ENCODE measurements around the gene CROCC2.

The CROCC2 gene

GRCh38 chr2:240990266-240990529 lies 84.1 kb downstream of the CROCC2 start:
- no peaks in the 10 kb centered on the region for H3K9me3 Mint-ChIP-seq
- no peak for DNase-seq
- H3K4me3 Mint-ChIP-seq = no peak overlapping the region
- no peak for TF ChIP-seq CTCF (IDR thresholded peaks at IDR 0.05)
- no peaks in the 10 kb centered on the region for H3K36me3 Mint-ChIP-seq (ENCODE audit: low read depth)
- H3K27ac Mint-ChIP-seq = no peak overlapping the region
- H3K27me3 Mint-ChIP-seq (ENCODE audit: low read depth, poor library complexity) = peaks cover 13% of the 10 kb centered on the region
- H3K4me1 Mint-ChIP-seq = peaks cover 54% of the 10 kb centered on the region

DNA sequence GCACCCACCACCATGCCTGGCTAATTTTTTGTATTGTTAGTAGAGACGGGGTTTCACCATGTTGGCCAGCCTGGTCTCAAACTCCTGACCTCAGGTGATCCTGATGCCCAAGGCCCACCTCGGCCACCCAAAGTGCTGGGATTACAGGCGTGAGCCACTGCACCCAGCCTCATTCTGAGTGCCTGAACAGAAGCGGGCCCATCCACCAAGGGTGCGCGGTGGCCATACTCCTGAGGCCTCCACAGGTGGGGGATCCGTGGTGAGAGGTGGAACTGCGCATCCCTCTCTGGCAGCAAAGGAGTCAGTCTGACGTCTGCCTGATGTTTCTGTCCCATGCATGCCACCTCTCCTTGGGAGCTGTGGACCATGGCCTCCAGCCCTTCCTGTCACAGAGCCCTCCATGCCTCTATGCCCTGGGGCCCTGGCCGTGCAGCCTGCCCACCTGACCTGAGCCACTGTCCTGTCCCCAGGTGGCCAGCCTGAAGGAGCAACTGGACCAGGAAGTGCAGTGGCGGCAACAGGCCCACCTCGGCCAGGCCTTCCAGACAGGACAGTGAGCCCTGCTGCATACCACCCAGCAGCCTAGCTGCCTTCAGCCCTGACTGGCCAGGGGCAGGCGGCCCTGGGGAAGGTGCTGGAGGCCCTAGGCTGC lies 84.7 kb downstream of the CROCC2 start:
- Mint-ChIP-seq H3K9me3 (no peaks in the 10 kb centered on the region), H3K4me1 (peaks cover 57% of the 10 kb centered on the region), H3K27me3 (ENCODE audit: low read depth, poor library complexity) (peaks cover 8% of the 10 kb centered on the region), H3K36me3 (ENCODE audit: low read depth) (no peaks in the 10 kb centered on the region), H3K4me3 (no peak overlapping the region), H3K27ac (no peak overlapping the region)
- TF ChIP-seq CTCF (IDR thresholded peaks at IDR 0.05) = no peak
- no peak for DNase-seq

DNA sequence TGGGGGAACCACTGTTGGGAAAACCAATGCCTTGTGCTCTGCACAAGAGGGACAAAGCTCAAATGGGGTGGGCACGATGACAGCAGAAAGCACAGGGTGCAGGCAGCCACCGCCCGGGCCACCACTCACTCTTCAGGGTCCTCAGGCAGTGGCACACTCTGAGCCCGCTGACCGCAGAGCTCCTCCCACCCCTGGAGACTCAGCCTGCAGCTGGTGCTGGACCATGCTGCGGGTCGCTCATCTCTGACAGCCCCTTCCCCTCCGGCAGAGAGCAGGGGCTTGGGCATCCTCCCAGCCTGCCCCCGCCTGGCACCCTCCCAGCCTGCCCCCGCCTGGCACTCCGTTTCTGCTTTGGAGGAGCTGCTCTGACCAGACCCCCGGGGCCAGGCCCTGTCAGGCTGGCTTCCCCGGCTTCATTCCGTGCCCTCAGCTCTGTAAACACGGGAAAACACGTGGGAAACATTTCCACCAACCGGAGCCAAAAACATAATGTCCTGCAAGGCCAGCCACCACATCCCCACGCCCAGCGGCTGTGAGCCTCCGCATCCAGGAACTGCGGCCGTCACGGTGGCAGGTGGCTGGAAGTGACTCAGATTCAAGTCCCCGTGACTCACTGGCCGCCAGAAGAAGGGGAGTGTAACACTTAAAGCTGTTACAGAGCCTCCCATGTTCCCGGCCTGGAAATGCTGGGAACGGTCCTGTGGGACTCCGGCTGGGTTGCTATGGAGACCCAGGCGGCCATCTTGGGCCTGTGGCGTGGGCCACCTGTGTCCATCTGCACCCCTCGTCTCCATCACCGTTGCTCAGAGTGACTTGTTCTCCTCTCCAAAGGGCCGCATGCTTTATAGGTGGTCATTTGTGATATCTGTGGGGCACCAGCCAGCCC lies 85.5 kb downstream of the CROCC2 start:
- Mint-ChIP-seq H3K27me3 (ENCODE audit: low read depth, poor library complexity) (peaks cover 6% of the 10 kb centered on the region), H3K36me3 (ENCODE audit: low read depth) (no peaks in the 10 kb centered on the region), H3K27ac (no peak overlapping the region), H3K4me1 (peaks cover 64% of the 10 kb centered on the region), H3K4me3 (no peak overlapping the region), H3K9me3 (no peaks in the 10 kb centered on the region)
- peak; percentile 18 for DNase-seq
- no peak for TF ChIP-seq CTCF (IDR thresholded peaks at IDR 0.05)

DNA sequence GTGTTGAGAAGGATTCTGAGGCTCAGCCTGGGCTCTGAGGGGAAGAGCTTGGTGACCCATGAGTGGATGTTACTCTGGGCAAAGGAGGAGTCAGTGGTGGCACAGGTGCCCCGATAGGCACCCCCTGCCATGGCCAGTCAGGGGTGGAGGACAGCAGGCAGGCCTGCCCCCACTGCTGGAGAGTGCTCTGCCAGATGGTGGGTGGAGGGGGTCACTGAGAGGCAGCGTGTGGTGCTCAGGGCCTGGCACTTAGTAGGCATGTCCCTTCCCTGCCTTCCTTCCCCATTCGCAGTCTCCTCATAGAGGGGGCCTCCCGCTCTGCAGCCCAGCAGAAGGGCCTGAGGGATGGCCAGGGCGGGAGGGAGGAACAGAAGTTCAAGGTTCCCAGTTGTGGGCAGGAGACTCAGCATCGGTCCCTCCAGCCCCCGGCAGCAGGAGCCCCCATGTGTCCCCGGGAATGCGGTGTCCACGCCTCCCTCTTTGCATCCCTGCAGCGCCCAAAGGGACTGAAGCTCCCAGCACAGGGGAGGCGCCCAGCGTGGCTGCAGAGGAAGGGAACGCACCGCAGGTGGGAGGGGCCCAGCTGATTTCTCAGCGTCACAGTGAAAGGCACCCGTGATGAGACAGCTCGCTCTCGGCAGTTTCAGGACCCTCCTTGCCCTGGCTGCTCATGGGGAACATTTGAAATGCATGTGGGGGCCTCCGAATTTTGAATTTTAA lies 86.6 kb downstream of the CROCC2 start:
- no peaks in the 10 kb centered on the region for H3K36me3 Mint-ChIP-seq (ENCODE audit: low read depth)
- TF ChIP-seq CTCF (IDR thresholded peaks at IDR 0.05) = no peak
- H3K4me3 Mint-ChIP-seq = no peak overlapping the region
- no peak overlapping the region for H3K27ac Mint-ChIP-seq
- peaks cover 11% of the 10 kb centered on the region for H3K27me3 Mint-ChIP-seq (ENCODE audit: low read depth, poor library complexity)
- peaks cover 67% of the 10 kb centered on the region for H3K4me1 Mint-ChIP-seq
- peak; percentile 25 for DNase-seq
- H3K9me3 Mint-ChIP-seq = no peaks in the 10 kb centered on the region

- Mint-ChIP-seq H3K4me1 (peaks cover 60% of the 10 kb centered on the region), H3K9me3 (no peaks in the 10 kb centered on the region), H3K4me3 (peak overlapping the region; percentile 8), H3K27me3 (ENCODE audit: low read depth, poor library complexity) (peaks cover 11% of the 10 kb centered on the region), H3K27ac (no peak overlapping the region), H3K36me3 (ENCODE audit: low read depth) (no peaks in the 10 kb centered on the region)
- no peak for DNase-seq
- no peak for TF ChIP-seq CTCF (IDR thresholded peaks at IDR 0.05)
Observed at GRCh38 chr2:240993446-240994170, 87.5 kb downstream of the CROCC2 start.
